HPDE6-E6E7 (cell line): ENCODE data around the gene NPY5R.
A peak's percentile ranks its signal among the peaks of the same experiment; 100 is the strongest.

Source experiments
- DNase-seq: peaks from one replicate; pipeline ENCODE4 v3.0.0; 2011; ENCODE audit warnings: missing footprints; ENCODE audit errors: extremely low spot score

Gene NPY5R

GRCh38 chr4:163343604-163344146 is at the start of gene NPY5R:
NPY5R (plus strand) TSS chr4:163343892; CDS start chr4:163350274, 6,382 bp downstream.
- DNase-seq = no peak

GRCh38 chr4:163295138-163295537 is 48.6 kb upstream of the NPY5R start:
- DNase-seq = no peak

GRCh38 chr4:163300445-163300844 is 43.2 kb upstream of the NPY5R start:
- no peak for DNase-seq

- DNase-seq = no peak
These were observed 40.6 kb upstream of the NPY5R start for GRCh38 chr4:163303069-163303468.

- DNase-seq = no peak
These were observed 34.2 kb upstream of the NPY5R start for GRCh38 chr4:163309466-163309865.

GRCh38 chr4:163317110-163317509 is 26.6 kb upstream of the NPY5R start:
- DNase-seq = no peak

- DNase-seq = no peak
These were observed 12.6 kb upstream of the NPY5R start for GRCh38 chr4:163330916-163331628.

- peak; percentile 32 for DNase-seq
These were observed 11.9 kb upstream of the NPY5R start for GRCh38 chr4:163331629-163332376.

GRCh38 chr4:163332526-163333406 is 10.9 kb upstream of the NPY5R start, which contains the start of gene NPY1R:
NPY1R (minus strand) TSS chr4:163332596; CDS start chr4:163326554, 6,042 bp downstream.
- peak; percentile 78 for DNase-seq

- no peak for DNase-seq
These were observed 8.3 kb upstream of the NPY5R start for GRCh38 chr4:163335384-163335783.

GRCh38 chr4:163344147-163345125 is 744 bp downstream of the NPY5R start:
- DNase-seq = no peak

GRCh38 chr4:163350672-163351071 is 7.0 kb downstream of the NPY5R start:
- no peak for DNase-seq

- no peak for DNase-seq
These were observed 9.4 kb downstream of the NPY5R start for GRCh38 chr4:163353054-163353453.

- DNase-seq = no peak
These were observed 12.4 kb downstream of the NPY5R start for GRCh38 chr4:163356104-163356503.

GRCh38 chr4:163367651-163368050 is 24.0 kb downstream of the NPY5R start:
- no peak for DNase-seq

- no peak for DNase-seq
These were observed 28.3 kb downstream of the NPY5R start for GRCh38 chr4:163372029-163372428.

GRCh38 chr4:163378661-163379060 is 35.0 kb downstream of the NPY5R start:
- no peak for DNase-seq

- DNase-seq = no peak
These were observed 37.0 kb downstream of the NPY5R start for GRCh38 chr4:163380703-163381102.

GRCh38 chr4:163382178-163382869 is 38.6 kb downstream of the NPY5R start:
- DNase-seq = no peak

GRCh38 chr4:163384434-163384833 is 40.7 kb downstream of the NPY5R start:
- DNase-seq = no peak
